SK-N-SH treated with all-trans-retinoic acid at 6 μM for 48 hours (cell line): ENCODE data around the gene LRMDA.

ENCODE experiments used
- ATAC-seq: fragments of 200-7000 bp; cut with Tn5 transposase; 3 replicates; pipeline ENCODE4 v1.9.1; 2020; ENCODE audit warnings: mild to moderate bottlenecking, moderate library complexity
- ARNTL ChIP-seq: fragments of 450-650 bp; formaldehyde crosslinking; IDR thresholded peaks from 2 replicates; pipeline ENCODE4 v1.5.0; 2020; ENCODE audit warnings: low read depth, mild to moderate bottlenecking, moderate library complexity, borderline replicate concordance
- BACH2 ChIP-seq: fragments of 250-450 bp; sonication (Bioruptor Pico); IDR thresholded peaks from 2 replicates; pipeline ENCODE4 v1.9.0; 2021; ENCODE audit warnings: mild to moderate bottlenecking, borderline replicate concordance
- ESRRG ChIP-seq: fragments of 250-450 bp; sonication (Bioruptor Pico); IDR thresholded peaks from 2 replicates; pipeline ENCODE4 v1.6.1; 2021; ENCODE audit warnings: mild to moderate bottlenecking
- GLIS3 ChIP-seq: fragments of 250-450 bp; sonication (Bioruptor Pico); IDR thresholded peaks from 2 replicates; pipeline ENCODE4 v1.5.0; 2020; ENCODE audit warnings: mild to moderate bottlenecking, moderate library complexity
- ISL1 ChIP-seq: fragments of 250-450 bp; sonication (Bioruptor Pico); IDR thresholded peaks from 2 replicates; pipeline ENCODE4 v2.1.2; 2022; ENCODE audit warnings: mild to moderate bottlenecking, moderate library complexity
- RARB ChIP-seq: fragments of 250-450 bp; sonication (Bioruptor Pico); IDR thresholded peaks from 2 replicates; pipeline ENCODE4 v1.8.0; 2021; ENCODE audit warnings: mild to moderate bottlenecking, moderate library complexity
- SNAI2 ChIP-seq: fragments of 250-450 bp; sonication (Bioruptor Pico); IDR thresholded peaks from 2 replicates; pipeline ENCODE4 v1.5.0; 2020; ENCODE audit warnings: mild to moderate bottlenecking, moderate library complexity
- TCF4 ChIP-seq: fragments of 250-450 bp; sonication (Bioruptor Pico); IDR thresholded peaks from 2 replicates; pipeline ENCODE4 v1.8.0; 2021; ENCODE audit warnings: mild to moderate bottlenecking, moderate library complexity, borderline replicate concordance
- TOX ChIP-seq: fragments of 250-450 bp; sonication (Bioruptor Pico); IDR thresholded peaks from 2 replicates; pipeline ENCODE4 v1.8.0; 2021; ENCODE audit warnings: mild to moderate bottlenecking, moderate library complexity, borderline replicate concordance
- ZC3H10 ChIP-seq: fragments of 250-450 bp; sonication (Bioruptor Pico); IDR thresholded peaks from 2 replicates; pipeline ENCODE4 v1.5.1; 2021; ENCODE audit warnings: mild to moderate bottlenecking, moderate library complexity
- ZFP30 ChIP-seq: fragments of 450-650 bp; formaldehyde crosslinking; IDR thresholded peaks from 2 replicates; pipeline ENCODE4 v1.5.0; 2022; ENCODE audit warnings: mild to moderate bottlenecking, moderate library complexity
- ZNF565 ChIP-seq: fragments of 450-650 bp; formaldehyde crosslinking; conservative IDR thresholded peaks from 2 replicates; pipeline ENCODE4 v1.5.0; 2020; ENCODE audit warnings: low read depth, mild to moderate bottlenecking, moderate library complexity
- ZNF70 ChIP-seq: fragments of 450-650 bp; formaldehyde crosslinking; IDR thresholded peaks from 2 replicates; pipeline ENCODE4 v1.5.0; 2020; ENCODE audit warnings: mild to moderate bottlenecking, moderate library complexity
- ZNF8 ChIP-seq: fragments of 450-650 bp; formaldehyde crosslinking; IDR thresholded peaks from 2 replicates; pipeline ENCODE4 v1.5.0; 2020; ENCODE audit warnings: mild to moderate bottlenecking, moderate library complexity
- TF ChIP-seq, protein P1 (sequence below): fragments of 250-450 bp; sonication (Bioruptor Pico); IDR thresholded peaks from 2 replicates; pipeline ENCODE4 v1.5.1; 2021; ENCODE audit warnings: mild to moderate bottlenecking, moderate library complexity
- TF ChIP-seq, protein P2 (sequence below): fragments of 250-450 bp; sonication (Bioruptor Pico); IDR thresholded peaks from 2 replicates; pipeline ENCODE4 v1.5.0; 2020; ENCODE audit warnings: mild to moderate bottlenecking, moderate library complexity
- TF ChIP-seq, protein P3 (sequence below): fragments of 250-450 bp; sonication (Bioruptor Pico); IDR thresholded peaks from 2 replicates; pipeline ENCODE4 v1.5.1; 2020; ENCODE audit warnings: low read depth, mild to moderate bottlenecking, moderate library complexity
- TF ChIP-seq, protein P4 (sequence below): fragments of 250-450 bp; sonication (Bioruptor Pico); IDR thresholded peaks from 2 replicates; pipeline ENCODE4 v1.8.0; 2020; ENCODE audit warnings: mild to moderate bottlenecking, moderate library complexity, borderline replicate concordance
- TF ChIP-seq, protein P5 (sequence below): fragments of 250-450 bp; sonication (Bioruptor Pico); IDR thresholded peaks from 2 replicates; pipeline ENCODE4 v1.8.0; 2021; ENCODE audit warnings: low read depth, mild to moderate bottlenecking, moderate library complexity, borderline replicate concordance

LRMDA gene

DNA sequence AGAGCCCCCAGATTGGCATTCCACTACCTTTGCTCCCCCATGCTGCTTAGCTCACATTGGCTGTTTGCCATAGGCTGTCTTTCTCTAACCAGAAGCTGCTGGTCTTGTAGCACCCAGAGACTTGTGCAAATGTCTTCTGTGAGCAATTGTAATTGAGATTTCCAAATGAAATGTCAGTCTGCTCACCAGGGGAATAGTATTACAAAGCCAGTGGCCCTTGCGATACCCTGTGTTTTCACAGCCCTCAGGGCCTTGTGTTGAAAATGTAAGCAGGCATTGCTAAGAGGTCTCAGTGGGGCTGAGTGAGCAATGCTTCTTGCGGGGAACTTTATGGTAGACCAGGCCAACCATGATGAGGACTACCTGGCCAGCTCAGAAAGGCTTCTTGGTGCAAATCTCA is 746.5 kb downstream of the LRMDA start:
- TF ChIP-seq SNAI2 (CRISPR knock-in tag) (no peak), ESRRG (CRISPR knock-in tag) (no peak), ARNTL (no peak)
- TF ChIP-seq, protein P1, sequence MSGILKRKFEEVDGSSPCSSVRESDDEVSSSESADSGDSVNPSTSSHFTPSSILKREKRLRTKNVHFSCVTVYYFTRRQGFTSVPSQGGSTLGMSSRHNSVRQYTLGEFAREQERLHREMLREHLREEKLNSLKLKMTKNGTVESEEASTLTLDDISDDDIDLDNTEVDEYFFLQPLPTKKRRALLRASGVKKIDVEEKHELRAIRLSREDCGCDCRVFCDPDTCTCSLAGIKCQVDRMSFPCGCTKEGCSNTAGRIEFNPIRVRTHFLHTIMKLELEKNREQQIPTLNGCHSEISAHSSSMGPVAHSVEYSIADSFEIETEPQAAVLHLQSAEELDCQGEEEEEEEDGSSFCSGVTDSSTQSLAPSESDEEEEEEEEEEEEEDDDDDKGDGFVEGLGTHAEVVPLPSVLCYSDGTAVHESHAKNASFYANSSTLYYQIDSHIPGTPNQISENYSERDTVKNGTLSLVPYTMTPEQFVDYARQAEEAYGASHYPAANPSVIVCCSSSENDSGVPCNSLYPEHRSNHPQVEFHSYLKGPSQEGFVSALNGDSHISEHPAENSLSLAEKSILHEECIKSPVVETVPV (CRISPR knock-in tag) = no peak
- ATAC-seq = no peak

DNA sequence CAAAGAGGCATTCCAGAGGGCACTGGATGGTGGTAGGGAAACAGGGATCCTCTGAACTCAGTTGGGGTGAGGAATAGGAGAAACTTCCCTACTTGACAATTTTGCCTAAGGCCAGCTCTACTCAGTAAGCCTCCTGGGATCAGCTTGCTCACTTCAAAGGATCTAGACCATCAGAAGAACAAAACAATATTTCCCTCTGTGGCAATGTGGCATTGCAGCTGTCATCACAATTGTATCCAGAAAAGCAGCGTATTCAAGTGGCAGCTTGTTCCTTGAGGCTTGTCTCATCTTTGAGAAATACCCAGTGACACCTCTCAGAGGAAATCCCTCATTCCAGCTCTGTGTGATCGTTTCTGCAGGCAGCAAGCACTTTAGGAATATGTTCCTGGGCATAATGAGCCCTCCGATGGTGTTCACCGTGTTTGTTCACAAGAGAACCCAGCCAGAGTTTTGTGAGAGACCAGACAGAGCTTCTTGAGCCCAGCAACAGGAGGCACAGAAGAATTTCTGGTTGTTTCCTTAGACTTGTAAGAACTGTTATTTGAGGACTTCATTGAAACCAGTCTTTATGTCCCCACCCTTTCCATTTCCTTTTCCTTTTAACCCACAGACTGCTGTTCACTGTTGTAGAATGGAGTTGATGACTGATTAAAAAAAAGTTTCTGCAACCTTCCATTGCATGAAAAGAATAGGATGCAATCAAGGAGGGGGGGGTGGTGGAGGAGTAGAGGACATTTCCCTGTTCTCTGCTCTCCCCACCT is 747.3 kb downstream of the LRMDA start:
- ATAC-seq = no peak
- TF ChIP-seq, protein P2, sequence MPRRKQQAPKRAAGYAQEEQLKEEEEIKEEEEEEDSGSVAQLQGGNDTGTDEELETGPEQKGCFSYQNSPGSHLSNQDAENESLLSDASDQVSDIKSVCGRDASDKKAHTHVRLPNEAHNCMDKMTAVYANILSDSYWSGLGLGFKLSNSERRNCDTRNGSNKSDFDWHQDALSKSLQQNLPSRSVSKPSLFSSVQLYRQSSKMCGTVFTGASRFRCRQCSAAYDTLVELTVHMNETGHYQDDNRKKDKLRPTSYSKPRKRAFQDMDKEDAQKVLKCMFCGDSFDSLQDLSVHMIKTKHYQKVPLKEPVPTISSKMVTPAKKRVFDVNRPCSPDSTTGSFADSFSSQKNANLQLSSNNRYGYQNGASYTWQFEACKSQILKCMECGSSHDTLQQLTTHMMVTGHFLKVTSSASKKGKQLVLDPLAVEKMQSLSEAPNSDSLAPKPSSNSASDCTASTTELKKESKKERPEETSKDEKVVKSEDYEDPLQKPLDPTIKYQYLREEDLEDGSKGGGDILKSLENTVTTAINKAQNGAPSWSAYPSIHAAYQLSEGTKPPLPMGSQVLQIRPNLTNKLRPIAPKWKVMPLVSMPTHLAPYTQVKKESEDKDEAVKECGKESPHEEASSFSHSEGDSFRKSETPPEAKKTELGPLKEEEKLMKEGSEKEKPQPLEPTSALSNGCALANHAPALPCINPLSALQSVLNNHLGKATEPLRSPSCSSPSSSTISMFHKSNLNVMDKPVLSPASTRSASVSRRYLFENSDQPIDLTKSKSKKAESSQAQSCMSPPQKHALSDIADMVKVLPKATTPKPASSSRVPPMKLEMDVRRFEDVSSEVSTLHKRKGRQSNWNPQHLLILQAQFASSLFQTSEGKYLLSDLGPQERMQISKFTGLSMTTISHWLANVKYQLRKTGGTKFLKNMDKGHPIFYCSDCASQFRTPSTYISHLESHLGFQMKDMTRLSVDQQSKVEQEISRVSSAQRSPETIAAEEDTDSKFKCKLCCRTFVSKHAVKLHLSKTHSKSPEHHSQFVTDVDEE (CRISPR knock-in tag) = no peak
- TF ChIP-seq, protein P3, sequence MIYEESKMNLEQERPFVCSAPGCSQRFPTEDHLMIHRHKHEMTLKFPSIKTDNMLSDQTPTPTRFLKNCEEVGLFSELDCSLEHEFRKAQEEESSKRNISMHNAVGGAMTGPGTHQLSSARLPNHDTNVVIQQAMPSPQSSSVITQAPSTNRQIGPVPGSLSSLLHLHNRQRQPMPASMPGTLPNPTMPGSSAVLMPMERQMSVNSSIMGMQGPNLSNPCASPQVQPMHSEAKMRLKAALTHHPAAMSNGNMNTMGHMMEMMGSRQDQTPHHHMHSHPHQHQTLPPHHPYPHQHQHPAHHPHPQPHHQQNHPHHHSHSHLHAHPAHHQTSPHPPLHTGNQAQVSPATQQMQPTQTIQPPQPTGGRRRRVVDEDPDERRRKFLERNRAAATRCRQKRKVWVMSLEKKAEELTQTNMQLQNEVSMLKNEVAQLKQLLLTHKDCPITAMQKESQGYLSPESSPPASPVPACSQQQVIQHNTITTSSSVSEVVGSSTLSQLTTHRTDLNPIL = no peak
- no peak for TF ChIP-seq ZNF70 (CRISPR knock-in tag)
- TF ChIP-seq, protein P4, sequence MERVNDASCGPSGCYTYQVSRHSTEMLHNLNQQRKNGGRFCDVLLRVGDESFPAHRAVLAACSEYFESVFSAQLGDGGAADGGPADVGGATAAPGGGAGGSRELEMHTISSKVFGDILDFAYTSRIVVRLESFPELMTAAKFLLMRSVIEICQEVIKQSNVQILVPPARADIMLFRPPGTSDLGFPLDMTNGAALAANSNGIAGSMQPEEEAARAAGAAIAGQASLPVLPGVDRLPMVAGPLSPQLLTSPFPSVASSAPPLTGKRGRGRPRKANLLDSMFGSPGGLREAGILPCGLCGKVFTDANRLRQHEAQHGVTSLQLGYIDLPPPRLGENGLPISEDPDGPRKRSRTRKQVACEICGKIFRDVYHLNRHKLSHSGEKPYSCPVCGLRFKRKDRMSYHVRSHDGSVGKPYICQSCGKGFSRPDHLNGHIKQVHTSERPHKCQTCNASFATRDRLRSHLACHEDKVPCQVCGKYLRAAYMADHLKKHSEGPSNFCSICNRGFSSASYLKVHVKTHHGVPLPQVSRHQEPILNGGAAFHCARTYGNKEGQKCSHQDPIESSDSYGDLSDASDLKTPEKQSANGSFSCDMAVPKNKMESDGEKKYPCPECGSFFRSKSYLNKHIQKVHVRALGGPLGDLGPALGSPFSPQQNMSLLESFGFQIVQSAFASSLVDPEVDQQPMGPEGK (CRISPR knock-in tag) = no peak
- TF ChIP-seq, protein P1 (CRISPR knock-in tag) = no peak
- TF ChIP-seq, all 23 proteins: peak for 0

DNA sequence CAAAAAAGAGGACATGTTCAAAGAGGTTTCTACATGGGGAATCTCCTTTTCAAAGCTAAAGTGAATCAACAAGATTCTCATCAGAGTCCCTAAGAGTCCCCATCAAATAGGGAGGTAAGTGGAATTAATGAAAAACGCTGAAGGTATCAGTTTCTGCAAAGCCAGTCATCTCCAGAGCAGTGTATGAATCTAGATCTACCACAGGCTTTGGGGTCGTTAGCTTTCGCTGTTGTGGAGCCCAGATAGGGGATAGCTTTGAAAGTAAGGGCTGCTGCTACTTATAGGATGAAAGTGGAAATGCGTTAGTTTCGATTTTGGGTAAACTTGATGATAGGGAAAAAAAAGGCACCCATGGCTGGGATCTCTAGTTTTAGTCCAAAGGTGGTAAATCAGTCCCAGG is 748.4 kb downstream of the LRMDA start:
- TF ChIP-seq ESRRG (CRISPR knock-in tag) = no peak
- TF ChIP-seq ARNTL = no peak
- TF ChIP-seq ISL1 (CRISPR knock-in tag) = no peak
- no peak for TF ChIP-seq GLIS3 (CRISPR knock-in tag)
- no peak for TF ChIP-seq ZNF565 (CRISPR knock-in tag)
- TF ChIP-seq TOX (CRISPR knock-in tag) = no peak
- ATAC-seq = no peak

DNA sequence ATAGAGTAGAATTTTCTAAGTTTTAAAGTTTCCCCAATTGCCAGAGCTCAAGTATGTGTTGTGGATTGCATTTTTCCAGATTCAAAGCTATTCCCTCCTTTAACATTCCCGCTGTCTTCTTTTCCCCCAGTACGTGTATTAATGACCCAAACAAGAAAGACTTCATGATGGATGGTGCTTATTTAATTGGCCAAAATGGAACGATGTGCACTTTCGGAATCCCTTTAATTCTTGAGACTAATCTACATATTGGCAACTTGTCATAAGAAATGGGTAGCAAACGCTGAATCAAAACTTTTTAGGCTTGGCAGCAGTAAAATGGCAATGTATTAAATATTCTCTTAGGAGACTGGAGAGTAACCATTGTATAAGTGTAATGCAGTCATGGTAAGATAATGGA is 753.2 kb downstream of the LRMDA start:
- no peak for ATAC-seq
- no peak for TF ChIP-seq ZC3H10
- TF ChIP-seq RARB = no peak
- no peak for TF ChIP-seq ZNF8
- TF ChIP-seq, protein P5, sequence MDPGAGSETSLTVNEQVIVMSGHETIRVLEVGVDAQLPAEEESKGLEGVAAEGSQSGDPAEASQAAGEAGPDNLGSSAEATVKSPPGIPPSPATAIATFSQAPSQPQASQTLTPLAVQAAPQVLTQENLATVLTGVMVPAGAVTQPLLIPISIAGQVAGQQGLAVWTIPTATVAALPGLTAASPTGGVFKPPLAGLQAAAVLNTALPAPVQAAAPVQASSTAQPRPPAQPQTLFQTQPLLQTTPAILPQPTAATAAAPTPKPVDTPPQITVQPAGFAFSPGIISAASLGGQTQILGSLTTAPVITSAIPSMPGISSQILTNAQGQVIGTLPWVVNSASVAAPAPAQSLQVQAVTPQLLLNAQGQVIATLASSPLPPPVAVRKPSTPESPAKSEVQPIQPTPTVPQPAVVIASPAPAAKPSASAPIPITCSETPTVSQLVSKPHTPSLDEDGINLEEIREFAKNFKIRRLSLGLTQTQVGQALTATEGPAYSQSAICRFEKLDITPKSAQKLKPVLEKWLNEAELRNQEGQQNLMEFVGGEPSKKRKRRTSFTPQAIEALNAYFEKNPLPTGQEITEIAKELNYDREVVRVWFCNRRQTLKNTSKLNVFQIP (CRISPR knock-in tag) = no peak
- no peak for TF ChIP-seq TCF4 (CRISPR knock-in tag)
- no peak for TF ChIP-seq ZNF70 (CRISPR knock-in tag)
- no peak for TF ChIP-seq BACH2 (CRISPR knock-in tag)
- no peak for TF ChIP-seq TOX (CRISPR knock-in tag)
- no peak for TF ChIP-seq ESRRG (CRISPR knock-in tag)
- no peak for TF ChIP-seq ISL1 (CRISPR knock-in tag)
- TF ChIP-seq, protein P4 (CRISPR knock-in tag) = no peak
- TF ChIP-seq ARNTL = no peak
- TF ChIP-seq, protein P2 (CRISPR knock-in tag) = no peak
- no peak for TF ChIP-seq ZFP30
